ENCODE data around the gene ROBO1. TPM values are rescaled to one million over a fixed set of nuclear protein-coding genes. Genes with fewer than 3 reads are reported as not detected.

The ROBO1 gene
- total and polyA plus RNA-seq, 2 donors (not counting 3 experiments of a cell fraction or from before 2014, with no cell fraction given), result 5.9 to 14.2 TPM

GRCh38 chr3:79618883-79619282, 148.9 kb downstream of the ROBO1 start:
- TF ChIP-seq MAX (IDR thresholded peaks at IDR 0.05; ENCODE audit: insufficient read depth, insufficient read length) (no peak), POLR2AphosphoS5 (IDR thresholded peaks at IDR 0.05; ENCODE audit: insufficient read depth, low read depth, low read length) (no peak), CTCF (IDR thresholded peaks at IDR 0.05; ENCODE audit: extremely low read depth in 1 of 2, insufficient read depth in 1 of 2, low read depth in 1 of 2, low read length in 2 of 2) (no peak)
- no peak for DNase-seq (ENCODE audit: low read depth, low spot score)
- FAIRE-seq, result no peak
- Histone ChIP-seq H3K27ac (ENCODE audit: insufficient read depth, low read depth, low read length) (no peak overlapping the region), H3K4me3 (replicated peaks in 1 of 3; ENCODE audit: insufficient read depth in 1 of 3, low read depth in 1 of 3, low read length in 3 of 3) (no peak overlapping the region), H2AFZ (ENCODE audit: low read depth, low read length) (no peak overlapping the region), H3K27me3 (ENCODE audit: control insufficient read depth in 2 of 2, insufficient read depth in 2 of 2, low read length in 2 of 2) (no peaks in the 10 kb centered on the region), H3K9me3 (replicated peaks; ENCODE audit: control insufficient read depth, insufficient read depth, low read length) (no peaks in the 10 kb centered on the region), H3K36me3 (ENCODE audit: control insufficient read depth in 2 of 2, extremely low read depth in 1 of 2, insufficient read depth in 2 of 2, low read length in 2 of 2) (no peaks in the 10 kb centered on the region), H3K4me1 (ENCODE audit: control insufficient read depth, extremely low read depth, insufficient read depth, low read length) (no peaks in the 10 kb centered on the region), H3K4me2 (ENCODE audit: insufficient read depth, low read length) (no peak overlapping the region), H4K20me1 (replicated peaks; ENCODE audit: control insufficient read depth, extremely low read depth, insufficient read depth, low read length) (no peaks in the 10 kb centered on the region), H3K9me1 (replicated peaks; ENCODE audit: control insufficient read depth, extremely low read depth, insufficient read depth, low read length) (no peaks in the 10 kb centered on the region), H3K79me2 (ENCODE audit: control insufficient read depth, insufficient read depth, low read length) (no peaks in the 10 kb centered on the region), H3K9ac (replicated peaks; ENCODE audit: extremely low read depth, insufficient read depth, low read length) (no peak overlapping the region)
- POLR2A ChIA-PET, result no interaction called here
- intact Hi-C loops (cut with micrococcal nuclease) (no loop called here), dilution Hi-C loops (cut with MboI; ENCODE audit: extremely low pct_ligation_motif_present, low sequenced_read_pairs) (no loop called here)
- CTCF ChIA-PET, result no interaction called here
- no TSS peak for BruUV-seq (replicated peaks)

- Histone ChIP-seq H3K27ac (ENCODE audit: insufficient read depth, low read depth, low read length) (no peak overlapping the region), H3K4me2 (ENCODE audit: insufficient read depth, low read length) (no peak overlapping the region), H3K79me2 (ENCODE audit: control insufficient read depth, insufficient read depth, low read length) (no peaks in the 10 kb centered on the region), H3K9me3 (replicated peaks; ENCODE audit: control insufficient read depth, insufficient read depth, low read length) (no peaks in the 10 kb centered on the region), H3K9ac (replicated peaks; ENCODE audit: extremely low read depth, insufficient read depth, low read length) (no peak overlapping the region), H3K4me3 (replicated peaks in 1 of 3; ENCODE audit: insufficient read depth in 1 of 3, low read depth in 1 of 3, low read length in 3 of 3) (no peak overlapping the region), H3K9me1 (replicated peaks; ENCODE audit: control insufficient read depth, extremely low read depth, insufficient read depth, low read length) (no peaks in the 10 kb centered on the region), H3K36me3 (ENCODE audit: control insufficient read depth in 2 of 2, extremely low read depth in 1 of 2, insufficient read depth in 2 of 2, low read length in 2 of 2) (no peaks in the 10 kb centered on the region), H4K20me1 (replicated peaks; ENCODE audit: control insufficient read depth, extremely low read depth, insufficient read depth, low read length) (no peaks in the 10 kb centered on the region), H3K27me3 (ENCODE audit: control insufficient read depth in 2 of 2, insufficient read depth in 2 of 2, low read length in 2 of 2) (no peaks in the 10 kb centered on the region), H3K4me1 (ENCODE audit: control insufficient read depth, extremely low read depth, insufficient read depth, low read length) (peaks cover 2% of the 10 kb centered on the region), H2AFZ (ENCODE audit: low read depth, low read length) (no peak overlapping the region)
- dilution Hi-C loops (cut with MboI; ENCODE audit: extremely low pct_ligation_motif_present, low sequenced_read_pairs) (no loop called here), intact Hi-C loops (cut with micrococcal nuclease) (no loop called here)
- BruUV-seq (replicated peaks), result no TSS peak
- ChIA-PET POLR2A (no interaction called here), CTCF (no interaction called here)
- DNase-seq (ENCODE audit: low read depth, low spot score), result no peak
- TF ChIP-seq MYC (IDR thresholded peaks at IDR 0.05; ENCODE audit: low read depth, low read length) (no peak), POLR2AphosphoS5 (IDR thresholded peaks at IDR 0.05; ENCODE audit: insufficient read depth, low read depth, low read length) (no peak), MAX (IDR thresholded peaks at IDR 0.05; ENCODE audit: insufficient read depth, insufficient read length) (no peak)
- no peak for FAIRE-seq
Measured at GRCh38 chr3:79606414-79606813, 161.4 kb downstream of the ROBO1 start.

Measured in endothelial cell of umbilical vein (primary cell).